ENCODE measurements around the gene COL5A3. TPM values are rescaled to one million over a fixed set of nuclear protein-coding genes. Genes with fewer than 3 reads are reported as not detected.

COL5A3 gene
- total RNA-seq, 4 donors from 2014 or later = 3.7 to 7.4 (median 5.2) TPM

- TF ChIP-seq POLR2A (IDR thresholded peaks at IDR 0.05) (no peak), CTCF (IDR thresholded peaks at IDR 0.05) (no peak)
- Histone ChIP-seq H3K27ac (no peak overlapping the region), H3K4me1 (no peaks in the 10 kb centered on the region), H3K9me3 (peaks cover 0 to 57% (median 29%) of the 10 kb centered on the region in 3 donors), H3K4me3 (no peak overlapping the region), H3K27me3 (peaks cover 0 to 63% (median 0%) of the 10 kb centered on the region in 4 donors), H3K36me3 (no peaks in the 10 kb centered on the region)
- intact Hi-C loops (cut with DNase I) = no loop called here
- WGBS, 2 donors = 56 to 69% methylated on average over 4 of the region's 4 CpGs
- no peak for DNase-seq
These were observed 33.1 kb upstream of the COL5A3 start for GRCh38 chr19:10043286-10043927.

- H3K27ac ChIP-seq = no peak overlapping the region
- peaks cover 0 to 19% (median 7%) of the 10 kb centered on the region in 3 donors for H3K9me3 ChIP-seq
- H3K36me3 ChIP-seq = no peaks in the 10 kb centered on the region
- WGBS, 2 donors = 61% methylated on average over 3 of the region's 5 CpGs; no CpG with 5 or more reads in 1 of the 2 donors
- H3K4me3 ChIP-seq = no peak overlapping the region
- DNase-seq = no peak
- H3K27me3 ChIP-seq = peaks cover 0 to 70% (median 0%) of the 10 kb centered on the region in 4 donors
- TF ChIP-seq CTCF (IDR thresholded peaks at IDR 0.05) (no peak), POLR2A (IDR thresholded peaks at IDR 0.05) (no peak)
- intact Hi-C loops (cut with DNase I) = no loop called here
- no peaks in the 10 kb centered on the region for H3K4me1 ChIP-seq
These were observed 27.5 kb upstream of the COL5A3 start for GRCh38 chr19:10037809-10038208.

- intact Hi-C loops (cut with DNase I) = no loop called here
- Histone ChIP-seq H3K4me1 (no peaks in the 10 kb centered on the region), H3K9me3 (peaks cover 0 to 15% (median 3%) of the 10 kb centered on the region in 3 donors), H3K27me3 (peaks cover 0 to 74% (median 0%) of the 10 kb centered on the region in 4 donors), H3K36me3 (no peaks in the 10 kb centered on the region), H3K4me3 (no peak overlapping the region), H3K27ac (no peak overlapping the region)
- 60 to 76% methylated on average over 2 to 3 of the region's 4 CpGs for WGBS, 2 donors
- TF ChIP-seq CTCF (IDR thresholded peaks at IDR 0.05) (no peak), POLR2A (IDR thresholded peaks at IDR 0.05) (no peak)
- no peak for DNase-seq
These were observed 27.1 kb upstream of the COL5A3 start for GRCh38 chr19:10037367-10037766.

GRCh38 chr19:10036601-10037071 lies 26.3 kb upstream of the COL5A3 start:
- TF ChIP-seq POLR2A (IDR thresholded peaks at IDR 0.05) (no peak), CTCF (IDR thresholded peaks at IDR 0.05) (no peak)
- no peaks in the 10 kb centered on the region for H3K36me3 ChIP-seq
- no peak for DNase-seq
- 46 to 48% methylated on average over 4 to 5 of the region's 5 CpGs for WGBS, 2 donors
- H3K27me3 ChIP-seq = peaks cover 0 to 81% (median 0%) of the 10 kb centered on the region in 4 donors
- no peaks in the 10 kb centered on the region for H3K4me1 ChIP-seq
- intact Hi-C loops (cut with DNase I) = no loop called here
- peaks cover 0 to 7% (median 0%) of the 10 kb centered on the region in 3 donors for H3K9me3 ChIP-seq
- no peak overlapping the region for H3K27ac ChIP-seq
- H3K4me3 ChIP-seq = no peak overlapping the region

- peaks cover 0 to 75% (median 0%) of the 10 kb centered on the region in 4 donors for H3K27me3 ChIP-seq
- H3K4me1 ChIP-seq = no peaks in the 10 kb centered on the region
- WGBS, 2 donors = 69 to 72% methylated on average over 8 of the region's 8 CpGs
- intact Hi-C loops (cut with DNase I) = no loop called here
- H3K27ac ChIP-seq = no peak overlapping the region
- no peak overlapping the region for H3K4me3 ChIP-seq
- no peak for DNase-seq
- no peaks in the 10 kb centered on the region for H3K9me3 ChIP-seq
- TF ChIP-seq CTCF (IDR thresholded peaks at IDR 0.05) (no peak), POLR2A (IDR thresholded peaks at IDR 0.05) (no peak)
- H3K36me3 ChIP-seq = no peaks in the 10 kb centered on the region
These were observed 23.3 kb upstream of the COL5A3 start for GRCh38 chr19:10033614-10034013.

All from esophagus squamous epithelium (tissue), 5 donors.